ENCODE data around the gene PITPNM3.
"Not testable (repeated sequence)": the region's sequence is repeated elsewhere in the genome, so short reads cannot be mapped to it uniquely, and the experiment has no call there.

The PITPNM3 gene

DNA sequence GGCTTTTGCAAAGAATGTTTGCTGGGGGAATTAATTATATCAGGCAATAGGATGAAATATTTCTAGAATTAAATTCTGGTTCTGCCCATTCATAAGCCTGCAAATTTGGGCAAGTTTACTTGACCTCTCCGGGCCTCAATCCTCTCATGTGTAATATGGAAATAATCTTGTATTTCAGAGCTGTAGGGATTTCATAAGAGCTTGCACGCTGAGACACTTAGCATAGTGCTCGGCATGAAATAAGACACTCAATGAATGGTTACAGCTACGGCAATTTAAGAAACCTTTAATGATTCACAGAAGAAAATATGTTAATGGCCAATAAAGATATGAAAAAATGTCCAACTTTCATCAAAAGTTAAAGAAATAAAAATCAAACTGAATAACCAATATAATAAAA lies 40.6 kb upstream of the PITPNM3 start:
- DNase-seq (ENCODE audit: low spot score), result no peak
- in situ Hi-C loops (cut with MboI; ENCODE audit: low sequenced_read_pairs, unreplicated experiment), result no loop called here
- TF ChIP-seq, protein P1, sequence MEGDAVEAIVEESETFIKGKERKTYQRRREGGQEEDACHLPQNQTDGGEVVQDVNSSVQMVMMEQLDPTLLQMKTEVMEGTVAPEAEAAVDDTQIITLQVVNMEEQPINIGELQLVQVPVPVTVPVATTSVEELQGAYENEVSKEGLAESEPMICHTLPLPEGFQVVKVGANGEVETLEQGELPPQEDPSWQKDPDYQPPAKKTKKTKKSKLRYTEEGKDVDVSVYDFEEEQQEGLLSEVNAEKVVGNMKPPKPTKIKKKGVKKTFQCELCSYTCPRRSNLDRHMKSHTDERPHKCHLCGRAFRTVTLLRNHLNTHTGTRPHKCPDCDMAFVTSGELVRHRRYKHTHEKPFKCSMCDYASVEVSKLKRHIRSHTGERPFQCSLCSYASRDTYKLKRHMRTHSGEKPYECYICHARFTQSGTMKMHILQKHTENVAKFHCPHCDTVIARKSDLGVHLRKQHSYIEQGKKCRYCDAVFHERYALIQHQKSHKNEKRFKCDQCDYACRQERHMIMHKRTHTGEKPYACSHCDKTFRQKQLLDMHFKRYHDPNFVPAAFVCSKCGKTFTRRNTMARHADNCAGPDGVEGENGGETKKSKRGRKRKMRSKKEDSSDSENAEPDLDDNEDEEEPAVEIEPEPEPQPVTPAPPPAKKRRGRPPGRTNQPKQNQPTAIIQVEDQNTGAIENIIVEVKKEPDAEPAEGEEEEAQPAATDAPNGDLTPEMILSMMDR (IDR thresholded peaks at IDR 0.05; ENCODE audit: borderline replicate concordance, control extremely low read depth, extremely low read depth, insufficient read depth, missing control alignments), result no peak

DNA sequence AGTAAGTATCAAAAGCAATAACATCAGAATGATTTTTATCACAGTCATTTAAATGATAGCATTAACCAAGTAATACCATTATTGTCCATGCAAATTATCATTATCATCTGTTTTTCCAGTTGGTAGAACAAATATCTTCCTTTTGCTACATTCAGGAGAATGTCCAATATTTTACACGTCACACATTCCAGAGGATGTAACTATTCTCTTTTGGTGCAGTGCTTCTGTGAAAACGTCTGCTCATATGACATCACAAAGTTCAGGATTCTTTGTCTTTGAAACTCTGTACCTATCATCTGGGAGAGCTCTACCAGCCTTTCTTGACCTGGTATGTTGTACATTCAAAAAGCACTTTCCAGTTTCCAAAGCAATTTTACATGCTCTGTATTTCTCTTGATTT lies 40.2 kb upstream of the PITPNM3 start:
- in situ Hi-C loops (cut with MboI; ENCODE audit: low sequenced_read_pairs, unreplicated experiment), result no loop called here
- TF ChIP-seq, protein P1 (IDR thresholded peaks at IDR 0.05; ENCODE audit: borderline replicate concordance, control extremely low read depth, extremely low read depth, insufficient read depth, missing control alignments), result no peak
- DNase-seq (ENCODE audit: low spot score), result no peak

GRCh38 chr17:6596081-6596480 lies 39.7 kb upstream of the PITPNM3 start:
- in situ Hi-C loops (cut with MboI; ENCODE audit: low sequenced_read_pairs, unreplicated experiment), result no loop called here
- DNase-seq (ENCODE audit: low spot score), result no peak
- TF ChIP-seq, protein P1 (IDR thresholded peaks at IDR 0.05; ENCODE audit: borderline replicate concordance, control extremely low read depth, extremely low read depth, insufficient read depth, missing control alignments), result no peak

DNA sequence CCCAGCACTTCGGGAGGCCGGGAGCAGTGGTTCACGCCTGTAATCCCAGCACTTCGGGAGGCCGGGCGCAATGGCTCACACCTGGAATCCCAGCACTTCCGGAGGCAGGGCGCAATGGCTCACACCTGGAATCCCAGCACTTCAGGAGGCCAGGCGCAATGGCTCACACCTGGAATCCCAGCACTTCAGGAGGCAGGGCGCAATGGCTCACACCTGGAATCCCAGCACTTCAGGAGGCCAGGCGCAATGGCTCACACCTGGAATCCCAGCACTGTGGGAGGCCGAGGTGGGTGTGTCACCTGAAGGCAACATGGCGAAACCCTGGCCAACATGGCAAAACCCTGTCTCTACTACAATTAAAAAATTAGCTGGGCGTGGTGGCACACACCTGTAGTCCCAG lies 37.0 kb upstream of the PITPNM3 start:
- DNase-seq (ENCODE audit: low spot score); in situ Hi-C loops (cut with MboI; ENCODE audit: low sequenced_read_pairs, unreplicated experiment): not testable (repeated sequence)

DNA sequence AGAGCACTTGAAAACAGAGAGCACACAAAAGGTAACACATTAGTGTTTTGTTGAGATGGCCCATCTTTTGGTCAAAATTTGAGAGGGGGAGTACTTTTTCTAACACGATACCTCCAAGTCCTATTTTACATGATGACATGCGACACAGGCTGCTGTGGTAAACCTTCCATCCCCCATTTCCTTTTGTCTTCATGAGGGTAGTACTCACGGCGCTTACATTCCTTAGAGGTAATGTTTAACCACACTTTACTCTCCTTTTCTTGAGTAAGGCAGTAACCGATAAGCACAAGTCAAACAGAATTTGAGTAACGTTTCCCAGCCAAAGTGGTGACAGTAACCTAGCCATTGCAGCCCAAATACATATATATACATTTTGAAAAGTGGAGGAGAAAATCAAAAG lies 35.8 kb upstream of the PITPNM3 start:
- TF ChIP-seq, protein P1 (IDR thresholded peaks at IDR 0.05; ENCODE audit: borderline replicate concordance, control extremely low read depth, extremely low read depth, insufficient read depth, missing control alignments), result no peak
- DNase-seq (ENCODE audit: low spot score), result no peak
- in situ Hi-C loops (cut with MboI; ENCODE audit: low sequenced_read_pairs, unreplicated experiment), result no loop called here

GRCh38 chr17:6591599-6592158 lies 35.3 kb upstream of the PITPNM3 start:
- TF ChIP-seq, protein P1 (IDR thresholded peaks at IDR 0.05; ENCODE audit: borderline replicate concordance, control extremely low read depth, extremely low read depth, insufficient read depth, missing control alignments), result no peak
- in situ Hi-C loops (cut with MboI; ENCODE audit: low sequenced_read_pairs, unreplicated experiment), result no loop called here
- DNase-seq (ENCODE audit: low spot score), result no peak

DNA sequence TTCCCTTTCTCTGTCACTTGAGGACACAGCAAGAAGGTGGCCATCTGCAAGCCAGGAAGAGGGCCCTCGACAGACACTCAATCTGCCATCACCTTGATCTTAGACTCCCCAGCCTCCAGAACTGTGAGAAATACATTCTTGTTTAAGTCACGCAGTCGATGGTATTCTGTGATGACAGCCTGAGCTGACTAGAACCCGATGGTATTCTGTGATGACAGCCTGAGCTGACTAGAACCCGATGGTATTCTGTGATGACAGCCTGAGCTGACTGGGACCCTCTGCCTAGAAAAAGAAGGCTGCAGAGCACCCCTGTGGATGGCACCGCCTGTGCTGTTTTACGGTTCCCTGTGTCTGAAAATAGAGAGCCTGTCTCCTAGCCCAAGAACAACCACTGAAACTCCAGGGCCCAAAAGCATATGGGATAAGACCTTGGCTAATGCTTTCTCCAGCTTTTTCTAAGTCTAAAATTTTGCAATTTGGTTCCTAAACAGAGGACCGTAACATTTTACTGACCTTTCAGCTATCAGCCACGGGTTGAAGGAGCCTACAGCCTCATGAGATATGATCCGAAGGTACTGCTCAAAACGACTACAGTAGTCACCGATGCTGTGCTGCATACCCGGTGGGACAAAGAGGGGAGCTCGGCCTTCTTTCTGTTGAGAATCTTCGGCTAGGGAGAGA lies 33.1 kb upstream of the PITPNM3 start:
- DNase-seq (ENCODE audit: low spot score), result no peak
- TF ChIP-seq, protein P1 (IDR thresholded peaks at IDR 0.05; ENCODE audit: borderline replicate concordance, control extremely low read depth, extremely low read depth, insufficient read depth, missing control alignments), result no peak
- in situ Hi-C loops (cut with MboI; ENCODE audit: low sequenced_read_pairs, unreplicated experiment), result no loop called here
